Muscle layer of colon (tissue), 2 donors: ENCODE results near the gene CDC42BPB.
"Not testable (repeated sequence)": the region's sequence is repeated elsewhere in the genome, so short reads cannot be mapped to it uniquely, and the experiment has no call there.

Source experiments
- H3K27ac ChIP-seq: one replicate; pipeline ENCODE4 v1.7.0; 2013; ENCODE audit warnings: low read depth, mild to moderate bottlenecking, low read length, moderate library complexity
- H3K27me3 ChIP-seq, 2 donors: one replicate each; pipeline ENCODE4 v1.7.0; 2013; ENCODE audit warnings: low read length in 2 of 2, mild to moderate bottlenecking in 2 of 2; ENCODE audit not compliant: insufficient read depth in 2 of 2, control insufficient read depth in 1 of 2
- H3K36me3 ChIP-seq: one replicate; pipeline ENCODE4 v1.7.0; 2013; ENCODE audit warnings: mild to moderate bottlenecking, low read length; ENCODE audit not compliant: insufficient read depth
- H3K4me1 ChIP-seq: one replicate; pipeline ENCODE4 v1.7.0; 2013; ENCODE audit warnings: mild to moderate bottlenecking, low read length; ENCODE audit not compliant: insufficient read depth
- H3K4me3 ChIP-seq, 2 donors: one replicate each; pipeline ENCODE4 v1.7.0; 2013; ENCODE audit warnings: low read length in 2 of 2, low read depth in 1 of 2, mild to moderate bottlenecking in 1 of 2, moderate library complexity in 1 of 2
- H3K9ac ChIP-seq: one replicate; pipeline ENCODE4 v1.7.0; 2013; ENCODE audit warnings: low read length
- H3K9me3 ChIP-seq: one replicate; pipeline ENCODE4 v1.7.0; 2013; ENCODE audit warnings: mild to moderate bottlenecking, low read length
- donor health status: abdominal sarcoma.
- donor health status: Adenocarcinoma of cecum.

Gene CDC42BPB

GRCh38 chr14:102901633-102902032 is 155.7 kb downstream of the CDC42BPB start:
- Histone ChIP-seq H3K9me3 (no peaks in the 10 kb centered on the region), H3K4me3 (no peak overlapping the region), H3K27me3 (no peaks in the 10 kb centered on the region), H3K9ac (no peak overlapping the region), H3K36me3 (peaks cover 14% of the 10 kb centered on the region), H3K4me1 (no peaks in the 10 kb centered on the region), H3K27ac (no peak overlapping the region)

DNA sequence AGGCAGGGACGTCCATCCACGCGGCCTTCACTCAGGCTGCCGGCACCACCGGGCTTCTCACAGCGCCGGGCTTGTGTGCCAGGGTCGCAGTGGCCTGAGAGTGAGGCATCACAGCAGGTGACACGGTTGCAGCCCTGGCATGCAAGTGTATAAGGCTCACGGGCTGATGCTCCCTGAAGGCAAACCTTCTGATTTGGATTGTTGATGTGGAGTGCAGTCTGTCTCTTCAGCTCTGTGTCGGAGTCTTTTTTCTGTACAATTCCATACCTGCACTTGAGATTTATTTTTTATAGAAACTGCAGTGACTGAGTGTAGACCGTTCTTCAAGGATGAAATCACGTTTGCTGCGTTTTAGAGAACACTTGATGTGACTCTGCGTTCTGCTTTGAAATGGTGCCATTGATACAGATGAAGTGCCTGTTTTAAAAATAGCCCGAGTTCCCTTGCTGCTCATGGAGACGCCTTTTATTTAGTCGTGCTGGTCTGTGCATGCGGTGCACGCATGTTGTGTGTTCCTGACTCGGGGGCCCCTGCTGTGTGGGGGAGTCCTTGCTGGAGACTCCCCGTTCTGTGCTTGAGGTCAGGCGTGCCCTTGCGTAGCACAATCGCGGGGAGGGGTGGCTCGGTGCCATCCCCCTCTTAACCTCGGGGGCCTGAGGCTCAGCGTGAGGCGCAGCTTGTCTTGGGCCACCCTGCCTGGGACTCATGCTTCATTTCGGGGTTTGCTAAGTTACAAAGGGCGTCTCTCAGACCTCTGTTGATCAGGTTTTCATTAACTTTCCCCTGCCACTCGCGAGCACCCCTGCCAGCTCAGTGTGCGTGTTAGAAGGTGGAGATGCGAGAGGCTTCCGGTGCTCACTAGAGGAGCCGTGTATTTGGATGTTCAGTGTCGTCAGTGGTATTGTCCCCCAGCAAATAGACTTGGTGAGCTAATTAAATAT is 156.4 kb downstream of the CDC42BPB start:
- Histone ChIP-seq H3K9ac (no peak overlapping the region), H3K9me3 (no peaks in the 10 kb centered on the region), H3K4me1 (no peaks in the 10 kb centered on the region), H3K27ac (no peak overlapping the region), H3K4me3 (no peak overlapping the region), H3K36me3 (peaks cover 14% of the 10 kb centered on the region), H3K27me3 (no peaks in the 10 kb centered on the region)

- Histone ChIP-seq H3K9ac (no peak overlapping the region), H3K9me3 (no peaks in the 10 kb centered on the region), H3K4me3 (no peak overlapping the region), H3K27ac (no peak overlapping the region), H3K36me3 (peaks cover 10% of the 10 kb centered on the region), H3K27me3 (no peaks in the 10 kb centered on the region), H3K4me1 (no peaks in the 10 kb centered on the region)
Observed at GRCh38 chr14:102899516-102899900, 157.8 kb downstream of the CDC42BPB start.

DNA sequence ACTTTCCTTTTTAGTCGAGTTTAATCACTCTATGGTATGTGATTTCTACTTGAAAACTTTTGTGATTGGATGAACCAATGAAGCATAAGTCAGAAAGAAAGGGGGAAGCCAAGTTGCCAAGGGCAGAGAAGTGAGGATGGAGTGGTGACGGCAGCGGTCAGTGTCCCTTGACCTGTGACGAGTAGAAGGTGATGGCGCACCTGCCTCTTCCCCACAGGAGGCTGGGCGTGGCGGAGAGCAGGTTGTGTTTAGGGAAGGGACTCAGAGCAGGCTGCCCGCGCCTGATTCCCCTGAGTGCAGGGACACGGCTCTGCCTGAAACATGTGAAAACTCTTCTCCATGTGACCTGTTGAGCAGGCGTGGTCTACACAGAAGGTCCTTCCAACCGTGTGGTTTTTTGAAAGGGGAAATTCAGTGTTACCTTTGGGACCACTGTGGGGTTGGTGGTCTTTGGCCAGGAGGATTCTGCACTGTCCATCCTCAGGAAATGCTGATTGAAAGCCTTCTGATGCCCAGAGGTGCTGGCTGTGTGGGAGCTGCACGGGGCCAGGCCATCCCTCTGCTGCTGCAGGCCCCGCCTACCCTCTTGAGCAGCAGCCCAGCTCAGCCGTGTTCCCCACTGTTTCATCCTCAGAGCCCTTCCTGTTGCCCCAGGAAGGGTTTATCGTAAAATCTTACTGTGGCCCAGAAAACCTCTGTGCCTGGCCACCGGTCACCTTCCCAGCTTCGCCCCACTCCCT is 158.4 kb downstream of the CDC42BPB start:
- H3K27ac ChIP-seq = no peak overlapping the region
- no peak overlapping the region for H3K4me3 ChIP-seq
- H3K4me1 ChIP-seq = no peaks in the 10 kb centered on the region
- H3K36me3 ChIP-seq = peaks cover 10% of the 10 kb centered on the region
- no peaks in the 10 kb centered on the region for H3K27me3 ChIP-seq
- no peak overlapping the region for H3K9ac ChIP-seq
- no peaks in the 10 kb centered on the region for H3K9me3 ChIP-seq

- Histone ChIP-seq H3K36me3 (peaks cover 10% of the 10 kb centered on the region), H3K27ac (no peak overlapping the region), H3K9me3 (no peaks in the 10 kb centered on the region), H3K4me1 (peaks cover 5% of the 10 kb centered on the region), H3K9ac (no peak overlapping the region), H3K27me3 (no peaks in the 10 kb centered on the region), H3K4me3 (no peak overlapping the region)
Observed at GRCh38 chr14:102898298-102898697, 159.1 kb downstream of the CDC42BPB start.

GRCh38 chr14:102897299-102898027 is 159.9 kb downstream of the CDC42BPB start:
- H3K9me3 ChIP-seq = no peaks in the 10 kb centered on the region
- peaks cover 10% of the 10 kb centered on the region for H3K36me3 ChIP-seq
- no peak overlapping the region for H3K27ac ChIP-seq
- H3K4me1 ChIP-seq = peaks cover 13% of the 10 kb centered on the region
- no peak overlapping the region for H3K9ac ChIP-seq
- H3K4me3 ChIP-seq = no peak overlapping the region
- no peaks in the 10 kb centered on the region for H3K27me3 ChIP-seq

DNA sequence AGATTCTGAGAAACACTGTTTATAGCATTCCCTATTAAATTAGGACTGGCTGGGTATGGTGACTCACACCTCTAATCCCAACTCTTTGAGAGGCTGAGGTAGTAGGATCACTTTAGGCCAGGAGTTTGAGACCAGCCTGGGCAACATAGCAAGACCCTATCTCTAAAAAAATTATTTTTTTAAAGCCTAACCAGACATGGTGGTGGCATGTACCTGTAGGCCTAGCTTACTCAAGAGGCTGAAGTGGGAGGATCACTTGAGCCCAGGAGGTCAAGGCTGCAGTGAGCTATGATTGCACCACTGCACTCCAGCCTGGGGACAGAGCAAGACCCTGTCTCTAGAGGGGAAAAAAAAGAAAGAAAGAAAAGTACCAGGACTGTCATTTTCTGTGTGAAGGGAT is 160.6 kb downstream of the CDC42BPB start:
- Histone ChIP-seq H3K36me3 (peaks cover 10% of the 10 kb centered on the region), H3K4me1 (peaks cover 13% of the 10 kb centered on the region)
- not testable (repeated sequence) for H3K4me3 ChIP-seq, H3K27me3 ChIP-seq, H3K27ac ChIP-seq, H3K9me3 ChIP-seq, H3K9ac ChIP-seq

- Histone ChIP-seq H3K27me3 (no peaks in the 10 kb centered on the region), H3K27ac (no peak overlapping the region), H3K4me1 (peaks cover 13% of the 10 kb centered on the region), H3K9ac (no peak overlapping the region), H3K36me3 (peaks cover 7% of the 10 kb centered on the region), H3K4me3 (no peak overlapping the region), H3K9me3 (no peaks in the 10 kb centered on the region)
Observed at GRCh38 chr14:102893452-102893851, 163.9 kb downstream of the CDC42BPB start.

- Histone ChIP-seq H3K36me3 (peaks cover 6% of the 10 kb centered on the region), H3K4me1 (peaks cover 13% of the 10 kb centered on the region), H3K27me3 (no peaks in the 10 kb centered on the region), H3K4me3 (no peak overlapping the region), H3K9ac (no peak overlapping the region), H3K27ac (no peak overlapping the region), H3K9me3 (no peaks in the 10 kb centered on the region)
Observed at GRCh38 chr14:102892651-102893050, 164.7 kb downstream of the CDC42BPB start.

- Histone ChIP-seq H3K4me1 (peaks cover 13% of the 10 kb centered on the region), H3K4me3 (no peak overlapping the region), H3K9ac (no peak overlapping the region), H3K27me3 (no peaks in the 10 kb centered on the region), H3K9me3 (no peaks in the 10 kb centered on the region), H3K36me3 (peaks cover 6% of the 10 kb centered on the region), H3K27ac (no peak overlapping the region)
Observed at GRCh38 chr14:102891556-102891955, 165.8 kb downstream of the CDC42BPB start.

- Histone ChIP-seq H3K9ac (no peak overlapping the region), H3K27me3 (no peaks in the 10 kb centered on the region), H3K9me3 (no peaks in the 10 kb centered on the region), H3K27ac (no peak overlapping the region), H3K4me1 (peaks cover 13% of the 10 kb centered on the region), H3K4me3 (no peak overlapping the region), H3K36me3 (peaks cover 7% of the 10 kb centered on the region)
Observed at GRCh38 chr14:102891111-102891510, 166.2 kb downstream of the CDC42BPB start.
